ENCODE measurements around the gene SLC16A2. TPM values are rescaled to one million over a fixed set of nuclear protein-coding genes. Genes with fewer than 3 reads are reported as not detected.

Gene SLC16A2
- total RNA-seq, 2 experiments from 2014 or later: 0.16 to 0.22 TPM

DNA sequence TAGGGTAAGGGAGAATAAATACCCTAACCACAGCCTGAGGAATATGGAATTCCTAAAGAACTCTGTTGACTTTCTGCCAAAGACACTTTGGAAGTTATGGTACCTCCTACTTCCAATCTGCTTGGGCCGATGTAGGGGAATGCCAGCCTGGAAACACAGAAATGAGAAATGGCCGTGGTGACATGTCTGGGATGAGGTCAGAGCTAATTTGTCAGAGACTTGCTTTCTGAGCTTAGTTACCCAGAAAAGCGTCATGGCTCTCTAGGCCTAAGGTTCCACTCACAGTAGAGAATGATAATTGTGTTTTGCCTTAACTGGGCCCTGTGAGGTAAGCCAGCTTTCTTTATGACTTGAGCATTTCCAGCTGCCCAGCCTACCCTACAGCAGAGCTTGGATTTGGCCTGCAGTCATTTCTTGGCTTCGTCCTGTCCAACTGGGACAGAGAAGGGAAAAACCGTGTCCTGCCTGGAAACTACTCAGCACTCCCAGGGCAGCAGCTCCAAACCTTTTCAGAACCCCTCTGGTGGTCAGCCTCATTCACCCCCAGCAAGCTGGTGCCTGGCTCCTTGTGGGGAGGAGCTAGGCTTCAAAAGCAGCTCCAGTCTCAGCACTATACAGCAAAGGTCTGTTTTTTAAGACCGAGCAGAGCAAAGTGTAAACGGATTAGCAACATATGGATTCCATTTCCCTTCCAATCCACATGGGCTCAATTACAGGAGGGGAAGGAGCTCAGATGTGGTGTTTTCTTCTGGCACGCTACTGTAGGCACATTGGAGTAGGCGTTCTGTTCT lies 100.9 kb downstream of the SLC16A2 start:
- Mint-ChIP-seq H3K4me1 (ENCODE audit: low read depth) (no peaks in the 10 kb centered on the region), H3K9me3 (no peaks in the 10 kb centered on the region), H3K4me3 (no peak overlapping the region), H3K27me3 (no peaks in the 10 kb centered on the region), H3K36me3 (ENCODE audit: low read depth) (no peaks in the 10 kb centered on the region), H3K27ac (no peak overlapping the region)
- no peak overlapping the region for H3K27ac ChIP-seq (ENCODE audit: low read depth in 1 of 2, low read length in 2 of 2)
- ChIA-PET POLR2A (no interaction called here), CTCF (interaction anchor here (0.8 kb wide), 1 partner anchor 8 kb away, joined by 3 read pairs; no protein-coding TSS in a partner anchor)
- H3K9me3 ChIP-seq (ENCODE audit: control insufficient read depth in 1 of 2, insufficient read depth in 1 of 2, low read length in 2 of 2): no peaks in the 10 kb centered on the region
- TF ChIP-seq, protein P1, sequence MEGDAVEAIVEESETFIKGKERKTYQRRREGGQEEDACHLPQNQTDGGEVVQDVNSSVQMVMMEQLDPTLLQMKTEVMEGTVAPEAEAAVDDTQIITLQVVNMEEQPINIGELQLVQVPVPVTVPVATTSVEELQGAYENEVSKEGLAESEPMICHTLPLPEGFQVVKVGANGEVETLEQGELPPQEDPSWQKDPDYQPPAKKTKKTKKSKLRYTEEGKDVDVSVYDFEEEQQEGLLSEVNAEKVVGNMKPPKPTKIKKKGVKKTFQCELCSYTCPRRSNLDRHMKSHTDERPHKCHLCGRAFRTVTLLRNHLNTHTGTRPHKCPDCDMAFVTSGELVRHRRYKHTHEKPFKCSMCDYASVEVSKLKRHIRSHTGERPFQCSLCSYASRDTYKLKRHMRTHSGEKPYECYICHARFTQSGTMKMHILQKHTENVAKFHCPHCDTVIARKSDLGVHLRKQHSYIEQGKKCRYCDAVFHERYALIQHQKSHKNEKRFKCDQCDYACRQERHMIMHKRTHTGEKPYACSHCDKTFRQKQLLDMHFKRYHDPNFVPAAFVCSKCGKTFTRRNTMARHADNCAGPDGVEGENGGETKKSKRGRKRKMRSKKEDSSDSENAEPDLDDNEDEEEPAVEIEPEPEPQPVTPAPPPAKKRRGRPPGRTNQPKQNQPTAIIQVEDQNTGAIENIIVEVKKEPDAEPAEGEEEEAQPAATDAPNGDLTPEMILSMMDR (IDR thresholded peaks at IDR 0.05): no peak
- no peaks in the 10 kb centered on the region for H3K36me3 ChIP-seq (ENCODE audit: insufficient read depth, low read length)
- ATAC-seq (ENCODE audit: poor library complexity): no peak
- no peak overlapping the region for H3K4me3 ChIP-seq (ENCODE audit: low read length)
- no peak for DNase-seq
- no peaks in the 10 kb centered on the region for H3K4me1 ChIP-seq (ENCODE audit: insufficient read depth, low read length)
- intact Hi-C loops (cut with DNase I, micrococcal nuclease): no loop called here
- H3K27me3 ChIP-seq (ENCODE audit: control insufficient read depth in 1 of 2, insufficient read depth in 2 of 2, low read length in 2 of 2): no peaks in the 10 kb centered on the region

DNA sequence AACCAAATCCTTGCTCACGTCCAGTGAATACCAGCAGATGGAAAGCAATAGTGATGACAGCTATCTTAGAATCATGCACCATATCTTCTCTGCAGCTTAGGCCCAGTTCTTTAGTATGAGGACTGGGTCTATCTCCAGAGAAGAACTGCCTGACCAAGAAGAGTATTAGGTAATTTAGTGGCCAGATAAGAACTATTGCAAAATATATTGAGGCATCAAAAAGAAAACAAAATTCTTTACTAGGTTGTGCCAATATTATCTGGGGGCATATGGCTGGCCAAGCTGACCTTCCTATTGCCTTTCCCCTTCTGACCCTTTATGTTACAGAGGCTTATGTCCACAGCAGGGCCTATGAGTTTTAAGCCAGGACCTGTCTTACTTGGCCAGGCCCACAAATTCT lies 101.9 kb downstream of the SLC16A2 start:
- Histone ChIP-seq H3K27ac (ENCODE audit: low read depth in 1 of 2, low read length in 2 of 2) (no peak overlapping the region), H3K9me3 (ENCODE audit: control insufficient read depth in 1 of 2, insufficient read depth in 1 of 2, low read length in 2 of 2) (no peaks in the 10 kb centered on the region), H3K36me3 (ENCODE audit: insufficient read depth, low read length) (no peaks in the 10 kb centered on the region), H3K27me3 (ENCODE audit: control insufficient read depth in 1 of 2, insufficient read depth in 2 of 2, low read length in 2 of 2) (no peaks in the 10 kb centered on the region), H3K4me3 (ENCODE audit: low read length) (no peak overlapping the region), H3K4me1 (ENCODE audit: insufficient read depth, low read length) (no peaks in the 10 kb centered on the region)
- TF ChIP-seq, protein P1 (IDR thresholded peaks at IDR 0.05): no peak
- Mint-ChIP-seq H3K4me1 (ENCODE audit: low read depth) (no peaks in the 10 kb centered on the region), H3K27me3 (no peaks in the 10 kb centered on the region), H3K9me3 (no peaks in the 10 kb centered on the region), H3K4me3 (no peak overlapping the region), H3K36me3 (ENCODE audit: low read depth) (no peaks in the 10 kb centered on the region), H3K27ac (no peak overlapping the region)
- ChIA-PET CTCF (no interaction called here), POLR2A (no interaction called here)
- DNase-seq (no peak), ATAC-seq (ENCODE audit: poor library complexity) (no peak)
- intact Hi-C loops (cut with DNase I, micrococcal nuclease): no loop called here

DNA sequence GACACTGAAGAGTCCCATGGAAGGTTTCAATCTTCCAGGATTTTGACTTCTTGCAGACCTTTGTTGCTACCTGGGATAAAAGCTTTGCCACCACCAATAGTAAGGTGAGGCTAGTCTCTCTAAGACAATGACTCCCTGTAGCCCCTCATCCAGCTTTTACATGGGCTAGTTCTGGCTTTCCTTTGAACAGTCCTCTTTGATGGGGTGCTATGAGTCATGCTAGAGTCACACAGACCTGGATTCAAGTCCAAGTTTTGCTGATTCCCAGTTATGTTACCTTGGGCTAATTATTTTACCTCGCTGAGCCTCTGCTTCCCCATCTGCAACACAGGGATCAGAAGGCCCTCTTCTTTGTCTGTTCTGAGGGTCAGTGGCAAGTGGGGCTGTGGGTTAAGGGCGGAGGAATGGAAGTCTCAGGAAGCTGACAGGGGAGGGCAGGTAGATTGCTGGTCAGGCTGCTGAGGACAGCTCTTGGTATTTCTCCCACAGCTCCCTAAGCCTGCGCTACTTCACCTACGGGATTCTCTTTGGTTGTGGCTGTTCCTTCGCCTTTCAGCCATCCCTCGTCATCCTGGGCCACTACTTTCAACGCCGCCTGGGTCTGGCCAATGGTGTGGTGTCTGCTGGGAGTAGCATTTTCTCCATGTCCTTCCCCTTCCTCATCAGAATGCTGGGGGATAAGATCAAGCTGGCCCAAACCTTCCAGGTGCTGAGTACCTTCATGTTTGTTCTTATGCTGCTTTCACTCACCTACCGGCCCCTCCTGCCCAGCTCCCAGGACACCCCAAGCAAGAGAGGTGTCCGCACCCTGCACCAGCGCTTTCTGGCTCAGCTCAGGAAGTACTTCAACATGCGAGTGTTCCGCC lies 102.8 kb downstream of the SLC16A2 start:
- Histone ChIP-seq H3K27ac (ENCODE audit: low read depth in 1 of 2, low read length in 2 of 2) (no peak overlapping the region), H3K27me3 (ENCODE audit: control insufficient read depth in 1 of 2, insufficient read depth in 2 of 2, low read length in 2 of 2) (no peaks in the 10 kb centered on the region), H3K4me3 (ENCODE audit: low read length) (no peak overlapping the region), H3K4me1 (ENCODE audit: insufficient read depth, low read length) (no peaks in the 10 kb centered on the region), H3K36me3 (ENCODE audit: insufficient read depth, low read length) (no peaks in the 10 kb centered on the region), H3K9me3 (ENCODE audit: control insufficient read depth in 1 of 2, insufficient read depth in 1 of 2, low read length in 2 of 2) (no peaks in the 10 kb centered on the region)
- H3K27ac Mint-ChIP-seq: no peak overlapping the region
- no peaks in the 10 kb centered on the region for H3K36me3 Mint-ChIP-seq (ENCODE audit: low read depth)
- no peak overlapping the region for H3K4me3 Mint-ChIP-seq
- no peak for DNase-seq
- no peaks in the 10 kb centered on the region for H3K9me3 Mint-ChIP-seq
- ATAC-seq (ENCODE audit: poor library complexity): no peak
- TF ChIP-seq, protein P1 (IDR thresholded peaks at IDR 0.05): no peak
- no peaks in the 10 kb centered on the region for H3K4me1 Mint-ChIP-seq (ENCODE audit: low read depth)
- H3K27me3 Mint-ChIP-seq: no peaks in the 10 kb centered on the region
- CTCF ChIA-PET: no interaction called here
- intact Hi-C loops (cut with DNase I, micrococcal nuclease): no loop called here
- POLR2A ChIA-PET: no interaction called here

Data from CD4-positive, alpha-beta T cell (primary cell).